H1 (cell line): ENCODE data around the gene SRR. TPM values are rescaled to one million over a fixed set of nuclear protein-coding genes. Genes with fewer than 3 reads are reported as not detected.
"Not testable (repeated sequence)": the region's sequence is repeated elsewhere in the genome, so short reads cannot be mapped to it uniquely, and the experiment has no call there.

Source experiments
- CTCF ChIA-PET: fragments of 300-600 bp; sonication (Branson Sonifier 250); formaldehyde crosslinking; loops from one replicate; lab custom pipeline; 2021; ENCODE audit not compliant: partially characterized antibody; lab: Charles Lee
- POLR2A ChIA-PET: fragments of 300-600 bp; sonication (Branson Sonifier 250); formaldehyde crosslinking; loops from one replicate; lab custom pipeline; 2021; ENCODE audit warnings: inconsistent platforms; ENCODE audit not compliant: partially characterized antibody; lab: Charles Lee
- DNase-seq, 2 experiments: peaks; one replicate each; pipeline versions ENCODE4 v3.0.0 to v3.0.0-alpha.2; 2010 to 2022; ENCODE audit warnings: low spot score in 2 of 2, low read depth in 1 of 2, mixed read lengths in 1 of 2
- FAIRE-seq: peaks from 2 replicates; lab custom pipeline; 2011; peaks lifted over from hg19 to GRCh38; lab: Jason Lieb, UNC
- H2AFZ ChIP-seq: 2 replicates; pipeline ENCODE4 v1.8.1; 2012; ENCODE audit warnings: low read length, inconsistent platforms
- H2AK5ac ChIP-seq: 2 replicates; pipeline ENCODE4 v1.6.1; 2013; ENCODE audit warnings: low read depth, low read length
- H2BK120ac ChIP-seq: replicated peaks from 2 replicates; pipeline ENCODE3; 2013; ENCODE audit warnings: low read depth, low read length, inconsistent platforms
- H2BK12ac ChIP-seq: 2 replicates; pipeline ENCODE4 v1.6.1; 2013; ENCODE audit warnings: low read depth, low read length
- H2BK15ac ChIP-seq: 2 replicates; pipeline ENCODE4 v1.6.1; 2013; ENCODE audit warnings: low read length
- H2BK20ac ChIP-seq: 2 replicates; pipeline ENCODE4 v1.6.1; 2013; ENCODE audit warnings: low read length
- H2BK5ac ChIP-seq: 2 replicates; pipeline ENCODE4 v1.6.1; 2013; ENCODE audit warnings: low read depth, low read length
- H3K14ac ChIP-seq: 2 replicates; pipeline ENCODE4 v1.6.1; 2013; ENCODE audit warnings: inconsistent platforms; ENCODE audit not compliant: insufficient read length
- H3K18ac ChIP-seq: 2 replicates; pipeline ENCODE4 v1.6.1; 2013; ENCODE audit warnings: low read length; ENCODE audit errors: extremely low read depth
- H3K23ac ChIP-seq: 2 replicates; pipeline ENCODE4 v1.6.1; 2013; ENCODE audit warnings: inconsistent platforms; ENCODE audit not compliant: insufficient read length
- H3K23me2 ChIP-seq: 2 replicates; pipeline ENCODE4 v1.6.1; 2013; ENCODE audit warnings: low read depth, low read length
- H3K27ac ChIP-seq: 2 replicates; pipeline ENCODE4 v1.6.1; 2011; ENCODE audit warnings: low read depth, low read length, inconsistent platforms
- H3K27me3 ChIP-seq, 4 experiments: replicated peaks in 1 of 4; 1 replicate in 1 of 4; 2 replicates in 3 of 4; pipeline versions ENCODE4 v1.6.1 to v1.8.1; 2011 to 2013; ENCODE audit warnings: low read length in 3 of 4, mild to moderate bottlenecking in 3 of 4, inconsistent platforms in 2 of 4, mixed read lengths in 2 of 4, moderate library complexity in 1 of 4; ENCODE audit not compliant: control insufficient read depth in 3 of 4, insufficient read depth in 3 of 4; ENCODE audit errors: extremely low read depth in 1 of 4
- H3K36me3 ChIP-seq, 4 experiments: 2 replicates each; pipeline versions ENCODE4 v1.6.1 to v1.8.1; 2011 to 2013; ENCODE audit warnings: mild to moderate bottlenecking in 4 of 4, low read length in 3 of 4, moderate library complexity in 2 of 4, control low read depth in 1 of 4, inconsistent platforms in 1 of 4; ENCODE audit not compliant: insufficient read depth in 4 of 4, control insufficient read depth in 2 of 4
- H3K4ac ChIP-seq: replicated peaks from 2 replicates; pipeline ENCODE3; 2013; ENCODE audit warnings: low read length, low read depth, mixed read lengths, inconsistent platforms; ENCODE audit not compliant: insufficient read length
- H3K4me1 ChIP-seq, 4 experiments: replicated peaks in 1 of 4; 1 replicate in 1 of 4; 2 replicates in 3 of 4; pipeline versions ENCODE4 v1.6.1 to v1.8.1; 2011 to 2013; ENCODE audit warnings: low read length in 3 of 4, inconsistent platforms in 2 of 4, mixed read lengths in 1 of 4; ENCODE audit not compliant: insufficient read depth in 4 of 4, control insufficient read depth in 3 of 4
- H3K4me2 ChIP-seq, 2 experiments: 2 replicates each; pipeline versions ENCODE4 v1.6.1 to v1.8.1; 2011 to 2013; ENCODE audit warnings: low read depth in 2 of 2, low read length in 2 of 2, control low read depth in 1 of 2, inconsistent platforms in 1 of 2, mild to moderate bottlenecking in 1 of 2; ENCODE audit not compliant: insufficient read depth in 1 of 2
- H3K4me3 ChIP-seq, 4 experiments: fragments of 200-600, 300-600 bp in 1 of 4; sonication (generic), shearing (Covaris generic), sonication (Bioruptor Twin) in 1 of 4; 2 replicates each; pipeline versions ENCODE4 v1.5.1 to v1.8.1; 2011 to 2016; ENCODE audit warnings: low read length in 4 of 4, low read depth in 3 of 4, control low read depth in 2 of 4, inconsistent platforms in 2 of 4, mild to moderate bottlenecking in 2 of 4, mixed read lengths in 1 of 4, moderate library complexity in 1 of 4; ENCODE audit not compliant: insufficient read depth in 2 of 4; ENCODE audit errors: extremely low read depth in 1 of 4
- H3K56ac ChIP-seq: replicated peaks from 2 replicates; pipeline ENCODE3; 2013; ENCODE audit warnings: low read depth, mild to moderate bottlenecking, mixed read lengths, low read length, inconsistent platforms; ENCODE audit not compliant: insufficient read length
- H3K79me1 ChIP-seq: 2 replicates; pipeline ENCODE4 v1.6.1; 2013; ENCODE audit warnings: low read depth, low read length, control low read depth
- H3K79me2 ChIP-seq, 2 experiments: 2 replicates each; pipeline versions ENCODE4 v1.6.1 to v1.8.1; 2012 to 2013; ENCODE audit warnings: low read length in 2 of 2, mild to moderate bottlenecking in 2 of 2, inconsistent platforms in 1 of 2; ENCODE audit not compliant: insufficient read depth in 2 of 2, control insufficient read depth in 1 of 2
- H3K9ac ChIP-seq, 4 experiments: replicated peaks in 1 of 4; 1 replicate in 1 of 4; 2 replicates in 3 of 4; pipeline versions ENCODE4 v1.6.1 to v1.8.1; 2011 to 2013; ENCODE audit warnings: low read depth in 3 of 4, low read length in 3 of 4, control low read depth in 2 of 4, mild to moderate bottlenecking in 2 of 4, moderate library complexity in 2 of 4, inconsistent platforms in 1 of 4; ENCODE audit errors: extremely low read depth in 1 of 4
- H3K9me3 ChIP-seq, 2 experiments: 2 replicates each; pipeline versions ENCODE4 v1.6.1 to v1.8.1; 2012 to 2013; ENCODE audit warnings: mild to moderate bottlenecking in 2 of 2, moderate library complexity in 2 of 2, control low read depth in 1 of 2, inconsistent platforms in 1 of 2, low read depth in 1 of 2, low read length in 1 of 2, mixed read lengths in 1 of 2; ENCODE audit not compliant: insufficient read depth in 2 of 2
- H4K20me1 ChIP-seq, 2 experiments: replicated peaks in 1 of 2; 2 replicates each; pipeline versions ENCODE3 to v1.8.1; 2011 to 2013; ENCODE audit warnings: inconsistent platforms in 2 of 2, low read length in 2 of 2, mild to moderate bottlenecking in 1 of 2; ENCODE audit not compliant: insufficient read depth in 2 of 2, control insufficient read depth in 1 of 2
- H4K5ac ChIP-seq: 2 replicates; pipeline ENCODE4 v1.6.1; 2013; ENCODE audit warnings: low read length, low read depth, mixed read lengths, inconsistent platforms; ENCODE audit not compliant: insufficient read length
- H4K8ac ChIP-seq: 2 replicates; pipeline ENCODE4 v1.8.0; 2013; ENCODE audit warnings: mild to moderate bottlenecking, moderate library complexity, low read length, inconsistent platforms; ENCODE audit not compliant: insufficient read depth; ENCODE audit errors: extremely low read depth
- H4K91ac ChIP-seq: replicated peaks from 2 replicates; pipeline ENCODE3; 2013; ENCODE audit warnings: low read length, mixed read lengths, inconsistent platforms; ENCODE audit not compliant: insufficient read length
- WGBS, 2 experiments: shearing (Covaris generic) in 1 of 2; methylation state at CpG; one replicate each; pipeline versions ENCODE4 v1.1.6 to v1.1.7; 2013 to 2015; ENCODE audit warnings: low lambda C conversion rate in 2 of 2, mixed read lengths in 2 of 2, inconsistent platforms in 1 of 2, low coverage in 1 of 2, missing lambda C conversion rate in 1 of 2; ENCODE audit not compliant: insufficient replicate concordance in 2 of 2, insufficient coverage in 1 of 2, insufficient read length in 1 of 2; ENCODE audit errors: extremely low coverage in 1 of 2, missing lambda C conversion rate in 1 of 2; 5-methylcytosine and 5-hydroxymethylcytosine counted together
- polyA plus RNA-seq, 7 experiments: library from polyadenylated mRNA; depleted of rRNA in 3 of 7; stranded (reverse) in 5 of 7; unstranded in 2 of 7; fragments of >200 nt in 5 of 7; fragments of 200-250 nt in 2 of 7; gene quantifications; 1 replicate in 5 of 7; 2 replicates in 1 of 7; 4 replicates in 1 of 7; pipeline versions ENCODE4 v1.2.1 to v1.2.3, GENCODE V29; 2011 to 2013; ENCODE audit warnings: missing spikeins in 2 of 7, mixed read lengths in 2 of 7
- total RNA-seq: library from RNA; stranded (reverse); fragmentation: NEBNext Ultra II Directional; extraction: Animal tissue kit (Norgen Biotek cat#: 25700); gene quantifications from 2 replicates; pipeline ENCODE4 v1.2.1, GENCODE V29; 2021

SRR gene
- total and polyA plus RNA-seq, 2 of the 8 experiments (the other 6 are each of a cell fraction or from before 2014, with no cell fraction given), result 3.6 to 4.5 TPM

GRCh38 chr17:2258830-2259229, 44.9 kb upstream of the SRR start:
- 96% methylated on average over 8 of the region's 8 CpGs; no CpG with 5 or more reads in 1 of the 2 experiments for WGBS, 2 experiments
- H3K36me3 ChIP-seq, H2BK12ac ChIP-seq, H3K27me3 ChIP-seq, H2AK5ac ChIP-seq, H2BK120ac ChIP-seq, H3K9me3 ChIP-seq, H3K18ac ChIP-seq, H3K27ac ChIP-seq, H2BK5ac ChIP-seq, H3K23ac ChIP-seq, H4K5ac ChIP-seq, FAIRE-seq, H3K56ac ChIP-seq, H4K20me1 ChIP-seq, H3K4ac ChIP-seq, H3K23me2 ChIP-seq, H2BK20ac ChIP-seq, H3K4me2 ChIP-seq, H4K8ac ChIP-seq, H3K14ac ChIP-seq, H2BK15ac ChIP-seq, H3K79me1 ChIP-seq, H4K91ac ChIP-seq, H3K9ac ChIP-seq, H3K4me3 ChIP-seq, H3K79me2 ChIP-seq, DNase-seq, H3K4me1 ChIP-seq, H2AFZ ChIP-seq: not testable (repeated sequence)
- ChIA-PET POLR2A (interaction anchor here (0.6 to 0.7 kb wide), 2 partner anchors 25 to 84 kb away, joined by 3 to 4 read pairs; no protein-coding TSS in a partner anchor), CTCF (interaction anchor here (0.6 to 2.7 kb wide), 9 partner anchors 13 to 1529 kb away, joined by 3 to 17 read pairs (median 3); no protein-coding TSS in a partner anchor)
